HG03558 (cell line): Measurements from ENCODE around the gene HOXC9.

ENCODE experiments used
- ATAC-seq: cut with Tn5 transposase; IDR thresholded peaks from one replicate; pipeline ENCODE4 v1.9.1; 2021; ENCODE audit warnings: moderate number of reproducible peaks; ENCODE audit not compliant: unreplicated experiment; ENCODE audit errors: extremely low read depth

Gene HOXC9

DNA sequence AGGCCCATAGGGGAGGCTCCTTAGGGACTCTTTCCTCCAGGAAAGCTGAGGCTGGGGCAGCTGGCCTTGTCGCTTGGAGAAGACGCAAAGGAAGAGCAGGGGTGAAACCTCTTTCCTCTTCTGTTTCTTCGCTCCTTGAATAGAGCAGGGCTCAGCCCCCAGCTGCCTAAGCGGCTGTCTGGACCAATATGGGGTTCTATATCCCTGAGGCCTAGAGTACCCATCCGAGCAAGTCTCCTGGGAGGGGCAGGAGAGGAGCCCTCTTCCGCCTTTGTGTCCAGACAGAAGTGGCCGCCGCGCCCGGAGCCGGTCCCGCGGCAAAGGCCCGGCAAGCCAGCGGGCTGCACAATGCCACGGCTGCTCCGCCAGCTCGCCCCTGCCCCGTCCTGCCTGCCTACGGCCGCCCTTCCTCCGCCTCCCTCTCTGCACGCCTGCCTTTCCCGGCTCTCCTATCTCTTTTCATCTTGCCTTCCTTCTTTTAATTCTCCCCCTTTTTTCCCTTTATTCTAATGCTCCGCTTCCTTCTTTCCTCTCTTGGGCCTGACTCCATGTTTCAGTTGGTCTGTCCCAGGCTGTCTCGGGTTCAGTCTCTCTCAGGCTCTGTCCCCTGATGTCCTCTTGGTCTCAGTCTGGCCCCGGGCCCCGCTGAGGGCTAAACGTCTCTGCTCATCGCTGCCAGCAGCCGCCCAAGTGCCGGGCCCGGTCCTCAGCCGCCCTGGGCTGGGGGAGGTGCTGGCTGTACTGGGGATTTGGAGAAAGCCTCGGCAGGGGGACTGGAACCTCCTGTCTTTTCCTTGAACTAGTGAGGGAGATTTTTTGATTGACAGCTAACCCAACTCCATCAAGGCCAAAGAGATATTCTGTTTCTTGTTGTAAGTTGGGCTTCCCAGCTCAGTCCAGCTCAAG is 2.5 kb upstream of the HOXC9 start:
- no peak for ATAC-seq

DNA sequence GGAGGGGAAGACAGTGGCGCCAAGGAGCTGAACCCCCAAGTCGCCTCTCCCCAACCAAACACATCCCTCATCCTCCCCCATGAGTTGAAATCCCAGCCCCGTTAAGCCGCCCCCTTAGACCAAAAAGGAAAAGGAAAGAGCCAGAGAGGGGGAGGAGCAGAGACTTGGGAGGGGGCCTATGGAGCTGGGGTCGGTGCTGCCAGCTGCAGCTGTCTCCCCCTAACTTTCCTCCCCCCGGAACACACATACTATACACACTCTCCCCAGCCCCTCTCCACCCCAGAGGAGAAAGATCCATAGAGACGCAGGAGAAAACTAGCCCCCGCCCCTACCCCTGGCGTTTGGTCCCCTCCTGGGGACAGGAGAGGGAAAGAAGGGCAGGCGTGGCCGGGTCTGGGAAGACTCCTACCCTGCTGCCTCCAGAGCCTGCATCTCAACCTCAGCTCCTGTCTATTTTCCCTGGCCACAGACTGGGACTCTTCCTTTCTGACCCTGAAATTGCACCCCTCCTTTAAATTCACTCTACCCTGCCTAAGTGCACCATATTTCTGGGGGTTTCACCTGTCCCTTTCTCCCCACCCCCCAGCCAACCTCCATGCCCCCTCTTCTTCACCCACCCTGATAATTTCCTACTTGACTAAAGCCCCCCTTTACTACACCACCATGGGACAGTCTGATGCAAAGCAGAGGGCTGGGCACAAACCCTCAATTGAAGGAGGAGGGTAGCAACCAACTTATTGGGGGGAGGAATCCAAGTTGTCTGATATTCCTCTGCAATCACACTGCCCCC is 1.7 kb upstream of the HOXC9 start:
- no peak for ATAC-seq

DNA sequence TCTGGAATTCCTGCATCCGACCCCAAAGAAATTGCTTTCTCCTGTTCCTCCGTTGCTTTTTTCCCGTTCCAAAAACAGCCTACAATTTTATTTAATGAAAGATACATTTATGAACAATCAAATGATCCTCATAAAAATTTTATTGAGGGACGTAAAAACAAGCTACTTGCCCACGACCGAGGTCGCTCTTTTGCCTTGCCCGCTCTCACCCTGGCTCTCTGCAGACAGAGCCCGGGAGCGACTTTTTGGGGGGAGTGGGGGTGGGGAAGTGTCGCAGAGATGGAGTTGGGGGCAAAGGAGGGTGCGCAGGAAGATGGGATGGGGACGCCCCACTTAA is 1.1 kb upstream of the HOXC9 start:
- no peak for ATAC-seq

DNA sequence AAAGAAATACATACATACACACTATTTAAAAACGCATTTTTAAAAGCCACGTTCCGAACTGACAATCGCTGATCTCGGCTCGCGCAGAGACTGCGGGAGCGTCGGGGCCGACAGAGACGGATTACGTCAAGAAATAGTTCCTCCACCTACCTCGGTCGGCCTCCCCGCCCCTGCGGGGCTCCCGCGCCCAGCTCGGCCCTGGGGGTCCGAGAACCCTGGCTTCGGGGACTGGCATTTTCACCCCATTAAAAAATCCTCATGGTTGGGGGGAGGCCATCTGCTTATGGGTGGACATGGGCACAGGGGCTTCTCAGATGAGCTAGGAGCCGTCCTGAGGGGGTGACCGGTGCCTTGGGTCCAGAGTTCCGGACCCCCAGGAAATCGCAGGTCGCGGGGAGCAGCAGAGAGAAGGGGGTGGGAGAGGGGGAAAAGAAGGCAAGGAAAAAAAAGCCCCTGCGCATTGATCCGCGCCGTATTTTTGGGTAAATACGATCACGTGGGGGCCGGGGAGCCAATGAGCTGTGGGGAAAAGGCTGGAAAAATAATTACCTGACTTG is 324 bp upstream of the HOXC9 start:
- no peak for ATAC-seq

DNA sequence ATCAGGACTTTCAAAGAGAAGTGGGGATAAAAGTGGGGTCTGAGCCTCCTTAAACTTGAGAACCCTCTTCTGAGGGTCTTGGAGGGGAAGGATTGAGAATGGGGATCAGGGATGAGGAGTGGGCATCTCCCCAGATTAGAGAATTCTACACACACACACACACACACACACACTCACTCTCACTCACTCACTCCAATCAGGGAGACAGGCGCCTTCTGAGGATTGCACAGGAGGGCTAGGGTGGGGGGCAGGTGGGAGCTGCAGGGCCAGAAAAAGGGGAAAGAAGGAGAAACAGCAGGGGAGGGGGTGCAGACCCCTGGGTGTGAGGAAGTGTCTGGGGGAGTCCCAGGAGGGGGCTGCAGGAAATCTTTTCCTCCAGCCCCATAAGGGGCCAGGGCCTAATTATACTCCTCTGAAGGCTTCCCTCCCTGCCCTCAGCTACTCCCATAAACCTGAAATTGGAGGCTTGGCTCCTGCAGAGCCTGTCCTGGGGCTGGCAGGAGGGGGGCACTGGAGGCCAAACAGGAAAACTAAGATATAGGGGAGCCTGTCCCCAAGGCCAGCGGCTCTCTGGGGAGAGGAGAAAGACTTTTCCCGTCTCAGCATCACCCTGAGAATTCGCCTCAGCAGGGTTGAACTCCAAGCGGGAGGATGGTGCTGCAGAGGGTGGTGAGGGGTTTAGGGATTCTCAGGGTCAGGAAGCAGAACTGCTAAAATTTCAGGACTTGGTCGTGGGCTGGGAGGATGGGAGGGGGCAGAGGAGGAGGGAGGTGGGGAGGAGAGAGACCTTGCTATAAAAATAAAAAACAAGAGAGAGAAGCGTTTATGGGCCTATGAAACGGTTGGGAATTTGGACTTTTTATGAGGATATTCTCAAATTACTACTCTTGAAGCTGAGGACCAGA is 1.6 kb downstream of the HOXC9 start:
- ATAC-seq, result no peak

DNA sequence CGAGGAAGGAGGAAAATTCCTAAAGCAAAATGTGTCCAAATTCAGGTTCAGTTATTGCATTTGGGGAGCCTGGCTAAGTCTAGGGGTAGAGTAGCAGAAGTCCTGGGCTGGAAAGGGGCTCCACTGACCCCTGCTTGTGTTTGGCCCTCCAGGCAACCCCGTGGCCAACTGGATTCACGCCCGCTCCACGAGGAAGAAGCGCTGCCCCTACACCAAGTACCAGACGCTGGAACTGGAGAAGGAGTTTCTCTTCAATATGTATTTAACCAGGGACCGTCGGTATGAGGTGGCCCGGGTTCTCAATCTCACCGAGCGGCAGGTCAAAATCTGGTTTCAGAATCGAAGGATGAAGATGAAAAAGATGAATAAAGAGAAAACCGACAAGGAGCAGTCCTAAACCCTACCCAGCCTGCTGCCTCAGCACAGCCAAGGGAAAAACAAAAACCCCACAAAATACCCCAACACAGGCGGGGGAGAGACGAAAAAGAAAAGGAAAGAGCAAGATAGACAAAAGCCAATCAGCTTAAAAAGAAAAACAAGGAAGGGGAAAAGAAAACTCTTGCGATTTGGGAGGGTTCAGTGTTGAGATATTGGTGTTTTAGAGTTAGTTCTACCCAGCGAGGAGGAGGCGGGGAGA is 2.4 kb downstream of the HOXC9 start:
- no peak for ATAC-seq

DNA sequence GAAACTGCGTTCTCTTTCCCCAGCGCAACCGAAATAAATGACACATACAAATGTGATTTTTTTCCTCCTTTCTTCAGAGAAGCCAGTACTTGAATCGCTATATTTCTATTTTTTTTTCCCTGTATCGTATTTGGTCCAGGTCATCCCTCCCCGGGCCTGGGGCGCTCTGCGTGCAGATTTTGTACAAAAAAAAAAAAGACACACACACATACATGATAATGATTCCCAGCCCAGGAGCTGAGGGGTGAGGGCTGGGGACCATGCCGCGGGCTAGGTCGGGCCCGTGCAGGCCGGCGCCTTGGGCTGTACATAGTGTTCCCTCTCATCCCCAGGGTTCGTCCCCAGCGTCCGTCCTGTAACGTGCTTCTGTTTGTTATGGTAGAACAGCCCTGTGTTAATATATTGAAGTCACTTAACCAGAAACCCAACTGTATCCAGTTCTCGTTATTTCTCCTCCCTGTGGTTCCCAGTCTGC is 3.0 kb downstream of the HOXC9 start:
- no peak for ATAC-seq

DNA sequence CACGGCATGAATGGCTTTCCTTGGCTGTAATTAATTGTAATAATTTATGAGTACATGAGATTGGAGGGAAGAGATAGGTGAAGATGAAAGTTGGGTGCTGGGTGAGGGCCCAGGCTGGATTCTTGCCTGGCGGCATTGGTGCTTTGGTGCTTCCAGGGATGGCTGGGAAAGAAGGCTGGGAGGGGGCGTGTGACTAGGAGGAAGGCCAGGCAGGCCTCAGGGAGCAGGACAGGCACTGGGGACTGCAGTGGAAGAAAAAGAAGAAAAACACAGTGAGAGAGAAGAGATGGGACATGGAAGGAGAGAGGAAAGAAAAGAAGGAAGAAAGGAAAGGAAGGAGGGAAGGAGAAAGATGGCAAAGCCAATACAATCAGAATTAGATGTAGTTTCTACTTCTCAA is 3.7 kb downstream of the HOXC9 start:
- ATAC-seq, result no peak

DNA sequence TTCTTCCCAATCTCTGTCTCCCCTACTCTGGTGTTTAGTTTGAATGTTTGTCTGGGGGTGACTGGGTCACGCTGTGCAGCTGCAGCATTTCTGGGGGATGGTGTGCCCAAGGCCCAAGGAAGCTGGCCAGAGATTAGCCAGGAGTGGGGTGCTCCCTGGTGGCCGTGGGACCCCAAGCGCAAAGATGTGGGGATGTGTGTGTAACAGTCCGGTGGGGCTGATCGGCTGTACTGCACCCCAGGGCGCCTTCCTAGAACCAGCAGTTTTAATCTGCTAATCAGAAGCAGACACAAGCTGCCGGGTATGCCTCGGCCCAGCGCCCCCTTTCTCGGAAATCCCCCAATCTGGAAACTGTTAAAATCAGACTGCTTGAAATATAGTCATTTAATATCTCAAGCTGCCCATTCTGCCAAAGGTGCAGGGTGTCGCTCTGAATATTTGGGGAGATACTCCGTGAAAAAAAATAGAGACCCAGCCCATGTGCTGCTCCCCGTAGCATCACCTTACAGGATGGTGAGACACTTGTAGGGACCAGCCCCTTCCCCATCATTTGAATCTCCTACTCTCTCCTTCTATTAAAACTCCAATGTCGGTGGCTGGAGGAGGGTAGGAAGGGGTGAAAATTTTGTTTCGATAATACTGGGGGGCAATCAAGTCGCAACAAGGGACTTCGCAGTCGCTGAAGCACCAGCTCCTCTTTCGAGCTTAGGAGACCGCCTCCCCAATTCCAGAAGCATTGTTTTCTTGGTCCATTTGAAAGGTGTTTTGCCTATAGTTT is 4.3 kb downstream of the HOXC9 start:
- ATAC-seq, result no peak

DNA sequence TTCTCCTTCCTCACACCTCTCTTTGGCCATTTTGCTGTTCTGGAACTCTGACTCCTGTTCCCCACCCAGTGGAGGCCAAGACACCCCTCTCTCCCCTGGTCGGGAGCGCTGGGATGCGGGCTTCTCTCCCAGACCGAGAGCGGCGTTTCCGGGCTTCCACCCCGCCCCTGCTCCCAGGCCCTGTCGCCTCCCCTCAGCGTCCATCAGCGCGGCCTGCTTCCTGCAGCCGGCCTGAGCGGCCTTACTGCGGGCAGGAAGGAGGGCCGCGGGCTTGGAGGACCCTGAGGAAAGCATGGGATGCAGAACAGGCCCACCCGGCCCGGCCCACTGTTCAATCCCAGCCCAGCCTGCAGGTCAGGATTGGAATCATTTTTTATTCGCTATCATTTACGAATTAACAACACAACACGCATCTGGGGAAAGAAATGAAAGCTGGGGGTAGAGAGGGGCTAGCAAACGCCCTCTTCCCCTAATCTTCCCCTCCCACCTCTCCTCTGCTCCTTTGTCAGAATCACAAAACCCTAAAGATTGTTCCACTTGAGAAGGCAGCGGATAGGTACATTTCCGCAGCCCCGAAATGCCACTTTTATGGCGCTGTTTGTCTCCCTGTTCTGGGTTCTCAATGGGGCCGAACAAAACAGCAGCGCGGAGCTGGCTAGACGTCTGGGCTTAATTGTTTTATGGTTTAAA is 5.0 kb downstream of the HOXC9 start:
- ATAC-seq, result no peak

DNA sequence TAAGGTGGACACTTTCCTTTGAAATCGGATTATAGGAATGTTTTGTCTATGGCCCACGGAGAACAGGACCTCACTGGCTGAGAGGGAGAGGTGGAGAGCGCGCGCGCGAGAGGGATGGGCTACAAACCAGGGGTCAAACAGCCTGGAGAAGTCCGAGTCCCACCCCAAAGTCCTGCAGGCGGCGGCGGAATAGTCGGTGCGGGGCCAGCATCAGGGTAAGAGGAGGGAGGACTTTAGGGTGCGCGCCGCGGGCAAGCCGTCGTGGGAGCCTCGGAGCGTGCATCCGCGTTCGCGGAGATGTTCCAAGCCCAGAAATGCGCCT is 5.5 kb downstream of the HOXC9 start:
- no peak for ATAC-seq

DNA sequence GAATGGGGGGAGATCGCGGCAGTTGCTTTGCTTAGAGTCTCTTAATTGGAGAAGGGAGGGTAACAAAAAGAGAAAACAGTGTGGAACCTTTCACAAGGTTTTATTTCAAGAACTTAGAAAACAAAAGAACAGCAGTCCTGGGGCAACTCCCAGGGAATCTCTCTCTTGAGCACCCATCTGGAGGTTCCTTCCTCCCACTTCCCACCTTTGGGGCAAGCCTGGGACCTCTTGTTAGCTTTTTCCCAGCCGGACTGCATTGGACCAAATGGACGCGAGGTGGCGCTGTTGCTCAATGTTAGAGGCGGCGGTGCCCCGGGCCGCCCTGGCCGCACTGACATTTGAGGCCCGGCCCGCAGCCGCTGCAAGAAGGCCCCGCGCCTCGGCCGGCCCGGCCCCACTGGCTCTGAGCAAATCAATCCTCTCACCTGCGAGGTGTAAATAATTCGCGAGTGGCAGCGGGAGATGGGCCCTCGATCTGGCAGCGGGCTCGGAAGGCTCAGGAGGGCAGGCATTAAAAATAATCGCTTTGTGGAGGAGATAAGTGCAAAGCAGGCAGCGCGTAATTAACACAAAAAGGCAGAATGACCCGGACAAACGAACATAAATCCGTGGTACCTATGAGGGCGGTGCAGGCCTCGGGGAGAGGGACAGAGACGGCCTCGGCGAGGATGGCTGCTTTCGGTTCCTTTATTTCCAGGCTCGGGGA is 6.0 kb downstream of the HOXC9 start:
- ATAC-seq, result no peak

DNA sequence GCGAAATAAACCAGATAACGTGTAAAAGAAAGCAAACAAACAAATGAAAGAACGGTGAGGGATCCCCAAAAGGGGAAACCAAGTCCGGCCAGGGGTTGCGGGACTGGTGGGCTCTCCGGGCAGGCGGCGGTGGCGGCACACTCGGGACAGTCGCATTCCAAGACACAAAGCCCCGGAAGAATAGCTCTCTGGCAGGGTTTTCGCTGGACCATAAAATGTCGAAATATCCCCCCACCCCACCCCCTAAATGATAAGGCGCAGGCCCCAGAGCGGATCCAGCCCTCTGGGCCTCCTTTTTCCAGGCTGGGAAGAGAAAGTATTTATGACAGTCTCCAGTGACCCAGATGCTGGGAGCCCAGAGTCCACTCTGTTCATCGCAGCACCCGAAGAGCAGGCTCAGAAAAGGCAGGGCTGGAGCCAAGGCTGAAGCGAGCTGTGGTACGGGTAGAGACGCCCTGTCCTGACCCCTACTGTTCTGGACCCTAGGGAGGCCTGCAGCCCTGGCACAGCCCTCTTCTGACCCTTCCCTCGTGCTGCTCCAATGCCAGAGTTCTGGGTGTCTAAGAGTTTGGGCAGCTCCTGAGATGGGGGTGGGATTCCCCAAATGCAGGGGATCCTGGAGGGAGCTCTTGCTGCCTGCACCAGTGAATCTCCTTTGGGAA is 6.7 kb downstream of the HOXC9 start:
- ATAC-seq, result no peak

DNA sequence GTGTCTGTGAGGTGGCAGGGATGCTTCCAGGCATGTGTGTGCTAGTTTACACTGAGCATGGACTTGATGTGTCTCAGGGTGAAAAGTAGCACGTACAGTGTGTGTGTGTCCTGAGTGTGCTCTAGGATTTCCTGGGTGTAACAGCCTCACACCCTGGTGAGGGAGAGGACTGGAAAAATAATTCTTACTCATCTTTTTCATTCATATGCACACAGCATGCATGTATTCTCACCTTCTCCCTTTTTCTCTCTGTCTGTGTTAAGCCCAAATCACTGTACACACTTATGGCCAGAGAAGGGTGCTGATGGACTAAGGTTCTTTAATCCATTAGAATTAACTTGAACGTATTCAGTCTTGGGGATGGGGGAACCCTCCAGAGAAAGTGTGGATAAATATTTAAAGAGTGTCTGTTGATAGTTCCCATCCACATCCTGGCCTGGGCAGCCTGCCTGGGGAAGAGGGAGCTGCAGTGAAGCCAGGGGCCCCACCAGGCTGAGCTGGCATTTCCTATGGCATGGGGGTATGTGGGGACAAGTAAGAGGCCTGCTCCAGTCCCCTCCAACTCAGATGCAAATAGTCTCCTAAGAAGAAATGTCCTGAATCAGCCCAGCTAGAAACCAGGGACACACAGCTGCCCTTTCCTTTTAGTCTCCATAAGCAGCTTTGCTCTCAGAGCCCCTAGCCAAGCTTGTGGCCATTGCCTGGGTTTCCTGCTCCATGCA is 7.7 kb downstream of the HOXC9 start:
- no peak for ATAC-seq

DNA sequence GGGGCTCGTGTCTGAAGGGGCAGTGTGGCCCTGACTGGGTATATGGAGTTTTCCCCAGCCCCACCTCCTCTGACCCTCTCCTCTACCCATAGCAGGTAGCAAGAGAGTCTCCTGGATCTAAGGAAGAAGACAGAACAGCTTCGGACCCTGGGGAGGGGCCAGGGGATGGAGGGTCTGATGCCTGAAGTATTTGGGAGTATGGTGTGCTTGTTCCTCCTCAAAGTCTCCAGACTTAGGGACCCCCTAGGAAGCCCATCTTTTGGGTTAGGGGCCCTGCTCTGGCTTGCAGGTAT is 8.2 kb downstream of the HOXC9 start:
- no peak for ATAC-seq

DNA sequence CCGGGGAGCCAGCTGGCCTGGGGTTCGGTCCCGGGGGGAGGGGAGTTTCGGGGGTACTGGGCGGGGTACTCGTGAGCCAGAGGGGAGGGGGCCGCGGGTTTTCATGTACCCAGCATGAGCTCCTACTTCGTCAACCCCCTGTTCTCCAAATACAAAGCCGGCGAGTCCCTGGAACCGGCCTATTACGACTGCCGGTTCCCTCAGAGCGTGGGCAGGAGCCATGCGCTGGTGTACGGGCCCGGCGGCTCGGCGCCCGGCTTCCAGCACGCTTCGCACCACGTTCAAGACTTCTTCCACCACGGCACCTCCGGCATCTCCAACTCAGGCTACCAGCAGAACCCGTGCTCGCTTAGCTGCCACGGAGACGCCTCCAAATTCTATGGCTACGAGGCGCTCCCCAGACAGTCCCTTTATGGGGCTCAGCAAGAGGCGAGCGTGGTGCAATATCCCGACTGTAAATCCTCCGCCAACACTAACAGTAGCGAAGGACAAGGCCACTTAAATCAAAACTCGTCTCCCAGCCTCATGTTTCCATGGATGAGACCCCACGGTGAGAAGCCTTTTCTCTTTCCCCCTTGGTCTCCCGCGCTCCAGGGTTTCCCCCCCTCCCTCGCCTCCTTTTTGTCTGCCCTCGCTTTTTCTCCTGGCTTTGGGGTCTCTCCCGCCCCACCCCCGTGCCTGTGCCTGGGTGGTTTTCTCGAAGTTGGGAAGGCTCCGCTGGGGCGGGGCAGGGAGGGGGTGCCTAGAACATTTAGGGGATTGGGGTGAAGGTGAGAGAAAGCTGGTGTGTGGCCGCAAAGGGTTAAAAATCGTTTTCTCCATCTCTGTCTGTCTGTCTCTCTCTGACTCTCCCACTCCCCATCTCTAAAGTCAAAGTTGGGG is 9.5 kb downstream of the HOXC9 start:
- no peak for ATAC-seq
